HL-60 (cell line): Measurements from ENCODE around the gene LIME1.

Source experiments
- DNase-seq, 2 experiments: peaks; one replicate each; pipeline ENCODE4 v3.0.0-alpha.2; 2010 to 2020; ENCODE audit warnings: low read depth in 1 of 2, low spot score in 1 of 2
- H3K27ac ChIP-seq: fragments of 250-450 bp; sonication (Bioruptor Pico); replicated peaks from 2 replicates; pipeline ENCODE4 v1.5.1; 2020; ENCODE audit warnings: mild to moderate bottlenecking, moderate library complexity
- H3K27me3 ChIP-seq: fragments of 250-450 bp; sonication (Bioruptor Pico); 2 replicates; pipeline ENCODE4 v1.5.1; 2021; ENCODE audit warnings: mild to moderate bottlenecking, moderate library complexity; ENCODE audit not compliant: insufficient read depth, poor library complexity, severe bottlenecking
- H3K4me3 ChIP-seq: replicated peaks from 2 replicates; pipeline ENCODE4 v1.5.1; 2011; ENCODE audit warnings: mild to moderate bottlenecking, control low read depth, low read length; ENCODE audit not compliant: insufficient read depth
- GABPA ChIP-seq: IDR thresholded peaks from 2 replicates; pipeline ENCODE4 v1.6.1; 2012; ENCODE audit warnings: low read depth
- POLR2AphosphoS5 ChIP-seq: IDR thresholded peaks from 2 replicates; pipeline ENCODE4 v1.6.1; 2012; ENCODE audit warnings: low read depth
- SPI1 ChIP-seq: IDR thresholded peaks from 2 replicates; pipeline ENCODE4 v1.6.1; 2012; ENCODE audit warnings: low read depth, mild to moderate bottlenecking, borderline replicate concordance
- TF ChIP-seq, protein P1 (sequence below): IDR thresholded peaks from 2 replicates; pipeline ENCODE4 v1.6.1; 2012; ENCODE audit warnings: low read depth; ENCODE audit not compliant: insufficient replicate concordance
- TF ChIP-seq, protein P2 (sequence below): IDR thresholded peaks from one replicate; pipeline ENCODE4 v1.5.1; 2011; ENCODE audit warnings: low read length, control low read depth, inconsistent platforms; ENCODE audit not compliant: insufficient read depth

Gene LIME1

DNA sequence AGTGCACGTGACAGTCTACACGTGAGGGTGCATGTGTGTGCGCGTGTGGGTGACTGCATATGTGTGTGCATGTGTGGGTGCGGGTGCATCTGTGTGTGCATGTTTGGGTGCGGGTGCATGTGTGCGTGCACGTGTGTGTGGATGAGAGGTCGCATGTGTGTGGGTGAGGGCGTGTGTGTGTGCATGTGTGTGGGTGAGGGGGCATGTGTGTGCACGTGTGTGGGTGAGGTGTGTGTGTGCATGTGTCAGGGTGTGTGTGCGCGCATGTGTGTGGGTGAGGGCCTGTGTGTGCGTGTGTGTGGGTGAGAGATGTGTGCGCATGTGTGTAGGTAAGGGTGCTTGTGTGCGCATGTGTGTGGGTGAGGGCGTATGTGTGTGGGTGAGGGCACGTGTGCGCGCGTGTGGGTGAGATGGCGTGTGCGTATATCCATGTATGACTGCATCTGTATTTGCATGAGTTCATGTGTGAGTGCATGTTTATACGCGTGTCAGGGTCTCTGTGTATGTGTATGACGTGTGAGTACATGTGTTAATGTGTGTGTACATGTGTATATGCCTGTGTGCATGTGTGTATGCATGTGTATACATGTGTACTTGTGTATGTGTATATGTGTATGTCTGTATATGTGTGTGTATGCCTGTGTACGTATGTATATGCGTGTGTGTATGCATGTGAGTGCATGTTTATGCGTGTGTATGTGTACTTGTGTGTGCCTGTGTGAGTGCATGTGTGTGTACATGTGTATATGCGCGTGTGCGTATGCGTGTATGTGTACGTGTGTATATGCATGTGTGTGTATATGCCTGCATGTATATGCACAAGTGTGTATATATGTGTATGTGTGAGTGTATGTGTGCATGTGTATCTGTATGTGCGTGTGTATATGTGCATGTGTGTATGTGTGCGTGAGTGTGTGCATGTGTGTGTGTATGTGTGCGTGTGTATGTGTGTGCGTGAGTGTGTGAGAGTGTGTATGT, 4.1 kb upstream of the LIME1 start:
- DNase-seq: no peak
- Histone ChIP-seq H3K27ac (no peak overlapping the region), H3K4me3 (no peak overlapping the region), H3K27me3 (no peaks in the 10 kb centered on the region)
- TF ChIP-seq, protein P1, sequence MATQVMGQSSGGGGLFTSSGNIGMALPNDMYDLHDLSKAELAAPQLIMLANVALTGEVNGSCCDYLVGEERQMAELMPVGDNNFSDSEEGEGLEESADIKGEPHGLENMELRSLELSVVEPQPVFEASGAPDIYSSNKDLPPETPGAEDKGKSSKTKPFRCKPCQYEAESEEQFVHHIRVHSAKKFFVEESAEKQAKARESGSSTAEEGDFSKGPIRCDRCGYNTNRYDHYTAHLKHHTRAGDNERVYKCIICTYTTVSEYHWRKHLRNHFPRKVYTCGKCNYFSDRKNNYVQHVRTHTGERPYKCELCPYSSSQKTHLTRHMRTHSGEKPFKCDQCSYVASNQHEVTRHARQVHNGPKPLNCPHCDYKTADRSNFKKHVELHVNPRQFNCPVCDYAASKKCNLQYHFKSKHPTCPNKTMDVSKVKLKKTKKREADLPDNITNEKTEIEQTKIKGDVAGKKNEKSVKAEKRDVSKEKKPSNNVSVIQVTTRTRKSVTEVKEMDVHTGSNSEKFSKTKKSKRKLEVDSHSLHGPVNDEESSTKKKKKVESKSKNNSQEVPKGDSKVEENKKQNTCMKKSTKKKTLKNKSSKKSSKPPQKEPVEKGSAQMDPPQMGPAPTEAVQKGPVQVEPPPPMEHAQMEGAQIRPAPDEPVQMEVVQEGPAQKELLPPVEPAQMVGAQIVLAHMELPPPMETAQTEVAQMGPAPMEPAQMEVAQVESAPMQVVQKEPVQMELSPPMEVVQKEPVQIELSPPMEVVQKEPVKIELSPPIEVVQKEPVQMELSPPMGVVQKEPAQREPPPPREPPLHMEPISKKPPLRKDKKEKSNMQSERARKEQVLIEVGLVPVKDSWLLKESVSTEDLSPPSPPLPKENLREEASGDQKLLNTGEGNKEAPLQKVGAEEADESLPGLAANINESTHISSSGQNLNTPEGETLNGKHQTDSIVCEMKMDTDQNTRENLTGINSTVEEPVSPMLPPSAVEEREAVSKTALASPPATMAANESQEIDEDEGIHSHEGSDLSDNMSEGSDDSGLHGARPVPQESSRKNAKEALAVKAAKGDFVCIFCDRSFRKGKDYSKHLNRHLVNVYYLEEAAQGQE: no peak
- TF ChIP-seq SPI1 (no peak), POLR2AphosphoS5 (no peak), GABPA (no peak)
- TF ChIP-seq, protein P2, sequence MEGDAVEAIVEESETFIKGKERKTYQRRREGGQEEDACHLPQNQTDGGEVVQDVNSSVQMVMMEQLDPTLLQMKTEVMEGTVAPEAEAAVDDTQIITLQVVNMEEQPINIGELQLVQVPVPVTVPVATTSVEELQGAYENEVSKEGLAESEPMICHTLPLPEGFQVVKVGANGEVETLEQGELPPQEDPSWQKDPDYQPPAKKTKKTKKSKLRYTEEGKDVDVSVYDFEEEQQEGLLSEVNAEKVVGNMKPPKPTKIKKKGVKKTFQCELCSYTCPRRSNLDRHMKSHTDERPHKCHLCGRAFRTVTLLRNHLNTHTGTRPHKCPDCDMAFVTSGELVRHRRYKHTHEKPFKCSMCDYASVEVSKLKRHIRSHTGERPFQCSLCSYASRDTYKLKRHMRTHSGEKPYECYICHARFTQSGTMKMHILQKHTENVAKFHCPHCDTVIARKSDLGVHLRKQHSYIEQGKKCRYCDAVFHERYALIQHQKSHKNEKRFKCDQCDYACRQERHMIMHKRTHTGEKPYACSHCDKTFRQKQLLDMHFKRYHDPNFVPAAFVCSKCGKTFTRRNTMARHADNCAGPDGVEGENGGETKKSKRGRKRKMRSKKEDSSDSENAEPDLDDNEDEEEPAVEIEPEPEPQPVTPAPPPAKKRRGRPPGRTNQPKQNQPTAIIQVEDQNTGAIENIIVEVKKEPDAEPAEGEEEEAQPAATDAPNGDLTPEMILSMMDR: no peak

DNA sequence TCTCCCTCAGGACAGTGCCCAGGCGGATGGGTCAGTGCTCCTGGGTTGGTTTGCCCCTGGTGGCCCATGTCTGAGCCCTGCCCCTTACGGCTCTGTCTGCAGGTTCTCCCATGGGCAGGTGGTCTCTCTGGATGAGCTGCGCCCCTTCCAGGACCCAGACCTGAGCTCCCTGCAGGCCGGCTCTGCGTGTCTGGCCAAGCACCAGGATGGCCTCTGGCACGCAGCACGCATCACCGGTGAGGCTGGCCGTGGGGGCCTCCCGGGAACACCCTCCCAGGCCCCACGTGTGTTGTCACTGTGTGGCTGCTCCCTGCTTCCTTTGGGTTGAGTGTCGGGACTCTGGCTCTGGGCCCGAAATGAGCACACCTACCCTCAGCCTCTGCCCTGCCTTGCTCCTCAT, 3.3 kb upstream of the LIME1 start:
- no peak for TF ChIP-seq SPI1
- TF ChIP-seq, protein P1: no peak
- TF ChIP-seq POLR2AphosphoS5: no peak
- no peak for TF ChIP-seq GABPA
- TF ChIP-seq, protein P2: no peak
- Histone ChIP-seq H3K4me3 (no peak overlapping the region), H3K27me3 (no peaks in the 10 kb centered on the region), H3K27ac (no peak overlapping the region)
- DNase-seq: no peak

DNA sequence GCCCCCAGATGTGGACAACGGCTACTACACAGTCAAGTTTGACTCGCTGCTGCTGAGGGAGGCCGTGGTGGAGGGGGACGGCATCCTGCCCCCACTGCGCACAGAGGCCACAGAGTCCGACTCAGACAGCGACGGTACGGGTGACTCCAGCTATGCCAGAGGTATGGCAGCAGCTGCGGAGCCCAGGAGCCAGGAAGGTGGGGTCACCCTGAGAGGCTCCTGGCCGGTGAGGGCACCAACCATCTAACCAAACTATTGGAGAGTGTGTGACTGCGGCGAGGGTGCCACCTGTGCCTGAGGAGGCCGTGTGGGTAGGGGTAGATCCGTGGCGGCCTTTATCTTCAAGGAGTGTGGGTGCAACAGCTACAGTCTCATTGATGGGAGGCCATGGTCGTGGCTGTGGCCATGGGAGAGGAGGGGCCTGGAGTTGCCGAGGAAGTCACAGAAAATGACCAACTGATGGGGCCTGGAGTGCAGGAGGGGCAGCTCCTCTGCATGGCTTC, 2.8 kb upstream of the LIME1 start:
- no peaks in the 10 kb centered on the region for H3K27me3 ChIP-seq
- no peak for TF ChIP-seq GABPA
- TF ChIP-seq, protein P1: no peak
- no peak for TF ChIP-seq SPI1
- TF ChIP-seq, protein P2: no peak
- no peak for TF ChIP-seq POLR2AphosphoS5
- H3K27ac ChIP-seq: no peak overlapping the region
- no peak for DNase-seq
- H3K4me3 ChIP-seq: no peak overlapping the region
